Measurements from ENCODE around the gene CAMK2B.

CAMK2B gene

DNA sequence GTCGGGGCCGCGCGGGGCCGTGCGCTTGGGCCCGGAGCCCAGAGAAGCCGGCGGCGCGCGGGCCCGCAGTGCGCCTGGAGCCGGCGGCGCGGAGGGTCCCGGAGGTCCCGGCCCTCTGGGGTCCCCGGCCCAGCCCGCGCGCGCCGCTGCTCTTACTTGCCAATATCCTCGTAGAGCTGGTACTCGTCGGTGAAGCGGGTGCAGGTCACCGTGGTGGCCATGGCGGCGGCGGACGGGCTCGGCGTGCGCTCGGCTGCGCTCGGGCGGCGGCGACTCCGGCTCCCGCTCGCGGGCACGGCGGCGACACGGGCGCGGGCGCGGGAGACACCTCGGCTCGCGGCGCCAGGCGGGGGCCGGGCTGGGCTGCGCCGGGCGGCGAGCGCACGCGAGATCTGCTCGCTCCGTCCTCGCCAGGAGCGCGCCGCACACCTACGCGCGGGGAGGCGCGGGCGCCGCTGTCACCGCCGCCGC lies at the start of gene CAMK2B:
TSS of gene CAMK2B (minus strand) at position 394 of the 471 bp plus-strand sequence. CDS start at position 221, 173 bp downstream.
- no peak for DNase-seq

DNA sequence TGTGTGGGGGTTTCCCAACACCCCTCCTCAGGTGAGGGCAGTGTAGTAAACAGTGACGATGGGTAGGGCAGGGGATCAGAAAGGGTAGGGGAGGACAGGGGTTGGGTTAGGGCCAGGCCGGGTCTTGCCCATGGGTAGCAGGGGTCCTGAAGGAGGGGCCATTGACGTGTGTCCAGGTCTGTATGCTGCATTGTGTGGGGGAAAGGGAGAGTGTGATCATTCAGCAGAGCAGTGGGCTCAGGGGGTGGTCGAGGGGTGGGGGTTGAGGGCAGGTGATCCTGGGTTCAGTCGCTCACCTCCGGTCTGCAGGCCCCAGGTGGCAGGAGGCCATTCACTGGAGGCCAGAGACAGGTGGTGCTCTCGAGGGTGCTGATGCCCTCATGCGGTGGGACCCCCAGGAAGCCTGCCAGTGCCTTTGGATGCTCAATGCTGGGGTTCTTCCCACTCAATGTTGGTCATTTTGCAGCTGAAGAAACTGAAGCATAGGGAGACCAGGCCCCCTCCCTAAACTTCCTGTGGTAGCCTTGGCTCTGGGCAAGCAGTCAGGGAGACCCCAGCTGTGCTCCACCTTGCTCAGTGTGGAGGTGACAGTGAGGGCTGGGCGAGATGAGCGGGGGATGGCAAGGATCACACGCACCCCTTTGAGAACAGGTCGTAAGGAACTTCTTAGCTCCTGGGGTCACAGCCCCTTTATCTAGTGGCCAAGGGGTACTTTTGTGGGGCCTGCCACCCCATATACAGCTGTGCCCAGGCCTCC lies 48.8 kb upstream of the CAMK2B start:
- DNase-seq, result no peak

DNA sequence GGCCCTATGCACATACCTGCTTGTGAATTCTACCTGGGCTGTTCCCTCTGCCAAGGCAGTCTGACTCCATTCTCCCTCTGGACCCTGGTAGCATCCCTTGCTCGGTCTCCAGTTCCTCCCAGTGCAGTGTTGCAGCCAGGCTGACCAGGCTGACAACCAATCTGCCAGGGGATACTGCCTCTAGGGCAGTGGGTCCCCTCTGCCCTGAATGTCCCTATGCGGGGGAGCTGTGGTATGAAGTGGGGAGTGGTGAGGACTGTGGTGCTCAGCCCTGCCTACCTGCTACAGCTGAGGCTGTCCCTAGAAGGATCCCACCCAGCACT lies 48.0 kb upstream of the CAMK2B start:
- DNase-seq, result no peak

DNA sequence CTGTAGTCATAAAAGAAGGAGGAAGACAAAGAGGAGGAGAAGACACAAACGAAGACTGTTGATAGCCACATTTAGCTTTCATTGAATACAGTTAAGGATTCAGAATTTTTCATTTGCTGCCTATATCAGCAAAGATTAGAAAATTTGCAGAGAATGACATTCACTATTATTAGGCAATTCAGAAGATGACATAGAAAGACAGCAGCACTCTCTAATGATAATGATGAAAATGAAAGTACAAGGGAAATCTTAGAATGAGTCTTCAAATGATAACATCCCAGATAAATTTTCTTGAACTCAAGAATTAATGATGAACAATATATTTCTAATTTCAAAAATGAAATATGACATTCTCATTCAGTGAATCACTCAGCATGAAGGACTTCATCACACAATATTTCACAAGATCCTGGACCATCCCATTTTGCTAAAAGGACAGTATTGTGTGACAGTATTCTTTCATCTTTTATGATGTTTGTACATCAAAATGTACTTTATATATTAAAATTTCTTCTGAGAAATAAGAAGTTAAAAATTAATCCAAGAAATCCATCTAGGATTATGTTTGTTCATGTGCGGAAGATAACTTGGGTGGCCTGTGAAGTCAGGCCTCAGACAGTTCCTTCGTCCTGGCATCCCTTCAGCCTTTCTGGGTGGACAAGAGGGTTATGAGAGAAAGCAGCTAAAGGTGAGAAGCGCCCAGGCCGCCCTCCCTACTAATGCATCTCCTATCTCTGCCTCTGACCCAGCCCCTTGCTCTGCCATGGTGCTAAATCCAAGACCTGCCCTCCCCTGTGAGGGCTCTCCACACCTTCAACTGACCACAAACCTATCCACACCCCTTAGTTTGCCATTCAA lies 47.4 kb upstream of the CAMK2B start:
- no peak for DNase-seq

DNA sequence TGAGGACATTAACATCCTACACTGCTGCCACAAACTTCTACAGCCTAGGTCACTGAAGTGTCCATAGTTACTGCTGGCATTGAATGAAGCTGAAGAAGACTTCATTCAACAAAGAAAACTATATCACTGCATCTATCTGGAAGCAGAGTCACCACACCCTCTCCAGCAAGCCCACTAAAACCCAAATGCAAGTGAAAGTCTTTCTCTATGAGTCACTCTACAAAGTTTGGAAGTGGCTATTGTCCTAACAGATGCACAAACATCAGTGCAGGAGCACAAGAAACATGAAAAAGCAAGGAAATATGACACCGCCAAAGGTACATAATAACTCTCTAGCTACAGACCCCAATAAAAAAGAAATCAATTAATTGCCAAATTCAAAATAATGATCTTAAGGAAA lies 43.5 kb upstream of the CAMK2B start:
- no peak for DNase-seq

DNA sequence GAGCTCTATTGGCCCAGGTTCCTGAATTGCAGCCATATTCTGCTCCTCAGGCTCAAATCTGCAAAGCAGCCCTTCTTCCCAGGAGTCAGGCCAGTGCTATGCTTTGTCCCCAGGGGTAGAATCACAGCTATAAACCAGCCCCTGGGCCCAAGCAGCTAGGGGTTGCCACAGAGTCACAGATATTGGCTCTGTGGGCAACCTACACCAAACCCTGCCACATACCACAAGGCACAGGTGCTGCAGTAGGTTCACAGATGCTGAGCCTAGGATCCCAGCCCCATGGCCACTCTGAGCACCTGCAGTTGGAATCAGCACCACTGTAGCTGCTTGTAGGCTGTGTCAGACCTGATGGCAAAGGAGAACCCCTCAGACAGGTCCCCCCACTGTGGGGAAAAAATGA lies 43.1 kb upstream of the CAMK2B start:
- DNase-seq, result no peak

DNA sequence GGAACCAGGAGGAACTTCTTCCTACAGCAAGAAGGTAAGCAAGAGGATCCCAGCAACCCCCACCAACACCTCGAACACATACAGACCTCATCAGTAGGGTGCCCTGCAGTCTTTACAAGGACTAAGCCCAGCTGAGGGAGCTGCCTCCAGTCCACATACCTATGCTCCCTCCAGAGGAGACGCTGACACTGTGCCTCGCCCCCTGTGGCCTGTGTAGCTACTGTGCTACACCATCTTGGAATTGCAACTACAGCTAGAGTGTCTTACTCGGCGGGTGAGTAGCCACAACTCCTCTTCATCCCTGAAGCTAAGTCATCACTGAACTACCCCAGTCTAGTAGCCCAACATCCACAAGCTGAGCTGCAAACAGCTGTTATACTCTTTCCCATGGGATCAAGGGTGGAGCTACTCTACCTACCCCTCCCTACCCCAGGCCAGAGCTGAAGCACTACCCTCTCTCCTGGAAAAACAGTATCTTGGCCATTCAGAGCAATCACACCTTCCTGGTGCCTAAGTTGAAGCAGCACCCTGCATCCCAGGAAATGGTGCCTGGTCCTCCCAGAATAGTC lies 42.2 kb upstream of the CAMK2B start:
- no peak for DNase-seq

DNA sequence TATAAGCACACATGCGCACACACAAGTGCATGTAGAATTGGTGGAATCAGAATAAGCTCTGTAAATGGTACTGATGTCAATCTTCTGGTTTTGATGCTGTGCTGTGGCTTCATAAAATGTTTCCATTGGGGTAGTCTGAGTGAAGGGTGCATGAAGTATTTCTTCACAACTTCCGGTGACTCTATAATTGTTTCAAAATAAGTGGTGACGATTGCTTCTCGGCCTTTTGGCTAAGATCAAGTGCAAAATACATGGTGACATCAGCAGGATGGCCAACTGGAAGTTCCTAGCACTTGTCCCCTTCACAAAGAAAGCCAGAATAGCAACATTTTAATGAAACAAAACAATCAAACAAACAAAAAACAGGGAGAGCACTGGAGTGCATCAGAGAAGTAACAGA lies 41.6 kb upstream of the CAMK2B start:
- no peak for DNase-seq

DNA sequence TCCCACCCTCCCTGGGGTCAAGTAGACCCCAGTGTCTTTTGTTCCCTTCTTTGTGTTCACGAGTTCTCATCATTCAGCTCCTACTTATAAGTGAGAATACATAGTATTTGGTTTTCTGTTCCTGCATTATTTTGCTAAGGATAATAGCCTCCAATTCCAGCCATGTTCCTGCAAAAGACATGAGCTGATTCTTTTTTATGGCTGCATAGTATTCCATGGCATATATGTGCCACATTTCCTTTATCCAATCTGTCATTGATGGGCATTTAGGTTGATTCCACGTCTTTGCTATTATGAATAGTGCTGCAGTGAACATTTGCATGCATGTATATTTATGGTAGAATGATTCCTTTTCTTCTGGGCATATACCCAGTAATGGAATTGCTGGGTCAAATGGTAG lies 28.3 kb upstream of the CAMK2B start:
- DNase-seq, result no peak

DNA sequence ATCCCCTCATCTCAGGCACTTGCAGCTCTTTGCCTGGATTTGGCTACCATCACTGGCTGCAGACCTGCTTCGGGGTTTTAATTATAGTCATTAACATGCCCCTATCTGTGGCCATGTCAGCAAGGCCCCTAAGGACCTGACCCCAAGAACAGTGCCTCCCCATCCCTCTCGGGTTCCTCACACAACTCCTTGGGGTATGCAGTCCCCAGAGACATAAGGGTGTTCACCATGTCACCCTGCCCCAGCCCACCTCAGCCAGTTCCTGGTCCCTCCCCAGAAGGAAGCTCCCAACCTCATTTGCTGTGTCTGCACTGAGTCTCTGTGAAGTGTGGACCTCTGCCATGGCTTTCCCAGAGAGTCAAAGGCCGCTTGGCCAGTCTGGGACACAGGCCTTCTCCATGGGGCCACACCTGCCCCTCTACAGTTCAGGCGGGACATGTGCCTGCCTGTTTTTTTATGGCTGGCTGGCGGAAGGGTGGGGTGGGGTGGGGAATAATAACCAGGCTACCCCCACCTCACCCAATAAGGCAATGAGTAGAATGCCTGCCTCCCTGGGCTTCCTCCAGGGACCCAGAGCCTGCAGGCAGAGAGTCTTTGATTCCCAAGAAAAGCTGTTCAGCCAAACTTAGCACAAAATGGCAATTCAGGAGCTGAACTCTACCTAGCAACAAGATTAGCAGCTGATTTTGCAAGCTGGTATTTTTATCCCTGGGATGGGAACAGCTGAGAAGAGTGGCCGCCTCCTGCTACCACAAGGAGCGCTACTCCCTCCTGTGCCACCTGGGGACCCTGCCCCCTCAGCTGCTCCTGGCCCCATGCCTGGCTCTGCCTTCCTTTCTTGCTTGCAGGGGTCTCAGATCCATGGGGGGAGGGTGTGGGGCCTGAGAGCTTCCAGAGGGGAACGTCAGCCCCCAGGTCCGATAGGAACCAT lies 23.7 kb upstream of the CAMK2B start:
- no peak for DNase-seq

DNA sequence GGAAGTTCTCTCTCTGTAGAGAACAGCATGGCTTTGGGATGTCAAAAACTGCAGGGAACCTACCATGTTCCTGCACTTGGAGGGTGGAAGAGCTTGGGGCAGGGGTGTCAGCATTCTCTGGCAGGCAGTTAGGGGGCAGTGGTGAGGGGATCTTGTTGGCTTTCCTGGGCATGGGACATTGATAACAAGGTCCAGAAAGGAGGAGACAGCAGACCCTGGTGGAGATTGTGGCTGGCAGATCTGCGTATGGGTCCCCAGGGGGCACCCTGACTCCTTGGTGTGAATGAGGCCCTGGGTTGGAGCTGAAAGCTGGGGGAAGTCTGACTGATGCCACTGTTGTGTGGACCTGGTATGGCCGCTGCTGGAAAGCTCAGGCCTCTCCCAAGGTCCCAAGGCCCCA lies 22.9 kb upstream of the CAMK2B start:
- no peak for DNase-seq

DNA sequence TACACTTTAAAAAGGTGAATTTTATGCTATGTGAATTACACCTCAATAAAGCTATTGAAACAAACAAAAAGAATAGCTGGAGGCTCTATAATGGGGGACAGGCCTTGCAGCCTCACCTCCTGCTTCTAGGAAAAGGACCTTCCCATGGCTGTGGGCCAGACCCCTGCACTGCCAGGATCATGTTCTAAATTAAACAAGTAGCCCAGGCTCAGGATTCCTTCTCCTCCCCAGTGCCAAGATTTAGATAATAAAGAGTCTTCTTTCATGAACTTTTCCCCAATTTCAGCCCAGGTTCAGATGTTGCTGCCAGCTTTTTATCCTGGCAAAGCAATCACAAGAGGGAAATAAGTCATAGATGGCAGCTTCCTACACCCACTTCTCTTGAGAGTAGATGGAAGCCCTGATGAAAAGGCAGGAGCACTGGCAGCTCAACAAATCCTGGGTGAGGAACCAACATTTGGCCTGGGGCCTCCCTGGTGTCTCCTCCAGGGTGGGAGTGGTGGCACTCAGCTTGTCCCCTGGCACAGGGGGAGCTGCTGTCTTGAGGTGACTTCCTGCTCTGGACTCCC lies 22.2 kb upstream of the CAMK2B start:
- no peak for DNase-seq

DNA sequence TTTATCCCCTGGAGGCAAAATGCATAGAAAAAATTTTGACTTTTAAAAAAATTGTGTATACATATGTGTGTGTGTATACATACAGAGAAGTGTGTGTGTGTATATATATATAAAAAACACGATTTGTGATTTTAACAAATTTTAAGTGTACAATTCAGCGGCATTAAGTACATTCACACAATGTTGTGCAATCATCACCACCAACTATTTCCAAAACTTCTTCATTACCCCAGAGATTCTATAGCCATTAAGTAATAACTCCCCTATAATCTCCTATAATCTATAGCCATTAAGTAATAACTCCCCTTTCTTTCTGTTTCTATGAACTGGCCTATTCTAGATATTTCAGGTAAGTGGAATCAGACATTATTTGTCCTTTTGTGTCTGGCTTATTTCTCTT lies 20.7 kb upstream of the CAMK2B start:
- no peak for DNase-seq

DNA sequence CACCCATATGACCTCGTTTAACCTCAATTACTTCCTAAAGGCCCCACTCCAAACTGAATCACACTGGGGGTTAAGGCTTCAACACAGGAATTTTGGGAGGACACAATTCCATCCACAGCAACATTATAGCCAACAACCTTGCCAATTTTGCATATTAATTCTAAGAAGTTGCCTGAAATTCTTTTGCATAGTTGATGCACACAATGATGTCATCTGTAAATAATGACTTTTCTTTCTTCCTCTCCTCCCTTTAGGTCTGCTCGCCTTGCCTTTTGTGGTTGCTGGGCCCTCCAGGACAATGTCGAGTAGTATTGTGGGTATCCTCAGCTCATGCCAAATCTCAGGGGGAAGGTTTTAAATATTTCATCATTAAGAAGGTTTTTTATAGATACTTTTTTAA lies 16.0 kb upstream of the CAMK2B start:
- no peak for DNase-seq

DNA sequence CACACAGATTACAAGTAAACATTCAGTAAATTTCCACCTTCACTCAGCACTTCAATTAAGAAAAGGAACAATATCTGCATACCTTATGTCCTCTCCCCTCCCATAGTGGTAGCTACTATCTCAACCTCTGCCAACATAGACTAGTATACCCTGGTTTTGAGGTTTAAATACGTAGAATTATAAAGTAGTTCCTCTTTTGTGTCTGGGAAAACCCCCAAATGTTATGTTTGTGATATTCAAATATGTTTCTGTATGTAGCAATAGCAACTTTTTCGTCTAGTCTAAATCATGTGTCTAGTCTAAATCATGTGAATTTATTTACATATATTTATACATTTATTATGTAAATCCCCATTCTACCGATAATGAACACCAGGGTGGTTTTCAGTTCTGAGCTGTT lies 13.2 kb upstream of the CAMK2B start:
- DNase-seq, result no peak

DNA sequence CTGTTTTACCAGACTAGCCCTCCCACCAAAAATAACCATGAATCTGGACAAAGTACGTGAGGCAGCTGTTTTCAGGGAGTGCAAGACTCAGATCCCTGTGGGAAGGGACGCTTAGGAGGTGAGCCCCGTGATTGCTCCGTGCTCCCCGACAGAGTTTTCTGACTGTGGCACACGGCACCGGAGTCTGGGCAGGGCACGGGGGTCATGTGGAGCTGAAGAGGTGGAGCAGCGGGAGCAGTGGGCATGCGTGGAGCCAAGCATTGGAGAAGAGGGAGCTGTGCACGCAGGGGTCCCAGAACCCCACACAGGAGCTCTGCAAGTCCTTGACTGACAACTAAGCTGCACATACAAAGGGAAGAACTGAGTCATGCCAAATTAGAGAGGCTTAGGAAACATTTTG lies 11.1 kb upstream of the CAMK2B start:
- DNase-seq, result no peak

DNA sequence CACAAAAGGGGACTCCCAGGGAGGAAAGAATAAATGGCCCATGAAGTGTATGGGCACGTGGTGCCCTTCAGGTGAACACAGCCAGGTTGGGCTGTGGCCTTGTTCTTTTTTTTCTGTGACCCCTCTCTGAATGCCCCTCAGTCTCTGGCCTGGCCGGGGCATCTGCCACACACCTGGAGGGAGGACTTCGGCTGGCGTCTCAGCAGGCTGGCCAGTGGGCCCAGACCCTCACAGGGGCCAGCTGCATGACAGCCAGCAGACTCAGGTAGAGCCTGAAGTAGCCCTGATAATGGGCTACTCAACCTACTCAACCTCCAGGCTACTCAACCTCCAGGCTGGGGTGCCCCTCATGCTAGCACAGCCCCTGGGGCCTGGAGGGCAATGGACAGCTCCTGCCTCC lies 9.8 kb upstream of the CAMK2B start:
- no peak for DNase-seq

DNA sequence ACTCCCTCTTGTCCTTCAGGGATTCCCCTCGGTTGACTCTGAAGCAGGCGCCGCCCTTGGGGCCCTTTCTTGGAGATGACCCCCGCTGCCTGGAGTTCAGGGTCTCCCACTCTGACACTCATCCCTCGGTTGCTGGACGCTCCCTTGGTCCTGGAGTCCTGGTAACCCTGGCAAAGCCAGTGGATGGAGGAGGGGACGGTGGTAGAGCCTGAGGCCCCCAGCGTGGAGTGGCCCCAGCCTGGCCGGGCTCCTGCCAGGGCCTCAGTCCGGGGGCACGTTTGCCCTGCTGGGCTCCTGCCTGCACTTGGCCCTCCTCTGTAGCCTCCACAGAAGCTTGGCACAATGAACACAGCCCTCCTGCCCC lies 9.3 kb upstream of the CAMK2B start:
- no peak for DNase-seq

DNA sequence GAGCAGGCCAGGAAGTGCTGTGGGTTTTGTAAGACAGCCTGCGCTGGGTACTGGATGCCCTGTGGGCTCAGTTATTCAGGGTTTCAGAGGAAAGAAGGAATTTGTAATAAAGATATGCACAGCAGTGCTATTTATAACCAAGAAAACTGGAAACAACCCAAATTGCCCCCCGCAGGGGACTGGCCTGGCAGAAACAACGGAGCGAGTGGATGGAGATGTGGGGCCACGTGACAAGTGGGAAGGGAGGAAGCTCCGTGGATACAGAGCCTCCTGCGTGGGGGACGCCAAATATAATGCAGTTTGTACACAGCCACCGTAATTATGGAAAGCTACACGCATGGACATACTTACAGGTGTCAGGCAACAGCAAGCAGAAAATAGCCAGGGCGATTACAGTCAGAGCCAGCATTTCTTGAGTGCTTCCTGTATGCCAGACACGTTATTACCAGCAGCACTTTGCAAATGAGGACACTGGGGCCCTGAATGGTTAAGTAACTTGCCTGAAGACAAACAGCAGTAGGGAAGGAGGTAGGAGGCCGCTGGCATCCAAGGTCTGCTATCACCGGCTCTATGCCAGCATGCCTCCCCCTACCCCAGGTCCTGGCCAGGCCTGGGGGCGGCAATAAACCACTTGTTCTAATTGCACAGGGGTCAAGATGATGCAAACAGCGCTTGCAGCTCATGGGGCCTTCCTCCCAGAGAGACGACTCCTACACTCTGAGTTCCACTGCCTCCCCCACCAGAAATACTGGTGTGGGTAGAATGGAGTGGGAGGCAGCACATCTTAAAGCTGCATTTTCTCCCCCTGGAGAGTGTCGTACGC lies 8.7 kb upstream of the CAMK2B start:
- no peak for DNase-seq

DNA sequence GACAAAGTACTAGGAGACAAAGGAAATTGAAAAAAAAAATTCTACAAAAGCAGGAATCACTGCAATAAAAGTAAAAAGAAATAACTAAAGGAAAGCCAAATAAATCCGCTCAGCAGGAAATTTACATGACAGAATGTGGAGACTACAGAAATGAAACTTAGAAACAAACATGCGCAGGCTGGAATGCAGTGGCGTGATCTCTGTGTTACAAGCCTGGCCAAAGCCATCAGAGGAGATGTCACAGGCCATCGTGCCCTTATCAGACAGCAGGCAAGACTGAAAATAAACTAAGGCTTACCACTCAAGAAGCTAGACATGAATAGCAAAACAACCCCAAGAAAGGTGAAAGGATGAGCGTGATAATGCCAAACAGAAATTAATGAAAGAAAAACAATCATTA lies 6.3 kb upstream of the CAMK2B start:
- no peak for DNase-seq

DNA sequence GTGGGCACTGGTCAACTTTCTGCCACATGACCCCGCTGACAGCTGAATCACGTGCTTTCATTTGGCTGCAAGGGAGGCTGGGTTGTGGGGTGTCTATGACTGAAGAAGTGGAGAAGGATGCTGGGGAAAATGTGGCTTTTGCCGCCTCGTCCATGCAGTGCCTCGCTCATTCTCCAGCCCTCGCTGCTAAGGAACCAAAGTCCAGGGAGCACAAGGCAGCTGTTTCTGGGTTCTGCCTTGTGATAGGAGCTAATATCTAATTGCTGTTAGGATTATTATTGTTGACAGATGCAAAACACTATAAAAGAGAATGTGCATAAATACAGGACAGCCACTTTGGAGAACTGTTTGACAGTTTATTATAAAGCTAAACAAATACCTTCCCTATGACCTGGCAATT lies 4.9 kb upstream of the CAMK2B start:
- no peak for DNase-seq

DNA sequence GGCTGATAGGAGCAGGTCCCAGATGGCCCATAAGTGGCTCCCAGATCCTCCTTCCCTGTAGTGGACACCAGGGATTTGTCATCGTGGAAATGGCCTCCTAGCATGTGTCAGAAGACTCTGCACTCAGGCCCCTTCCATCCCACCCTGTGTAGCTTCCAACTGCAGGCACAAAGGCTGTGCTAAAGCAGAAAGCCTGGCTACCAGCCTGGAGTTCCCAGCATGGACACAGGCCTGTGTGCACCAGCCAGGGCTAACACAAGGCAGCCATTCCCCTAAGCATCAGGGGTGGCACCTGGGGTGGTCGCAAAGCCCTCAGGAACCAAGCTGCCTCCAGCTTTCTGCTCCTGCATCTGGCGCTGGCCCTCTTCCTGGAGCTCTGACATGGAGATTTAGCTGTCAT lies 4.5 kb upstream of the CAMK2B start:
- no peak for DNase-seq

All from stimulated activated CD4-positive, alpha-beta T cell treated with anti-CD3 and anti-CD28 coated beads, Interleukin-2, amount 100 ng/mL, for 48 hours (primary cell).